HG02571 (cell line): ENCODE results near the gene DHRS1.

Source experiments
- ATAC-seq: cut with Tn5 transposase; IDR thresholded peaks from one replicate; pipeline ENCODE4 v1.9.1; 2021; ENCODE audit warnings: mild to moderate bottlenecking, moderate library complexity; ENCODE audit not compliant: unreplicated experiment

The DHRS1 gene

DNA sequence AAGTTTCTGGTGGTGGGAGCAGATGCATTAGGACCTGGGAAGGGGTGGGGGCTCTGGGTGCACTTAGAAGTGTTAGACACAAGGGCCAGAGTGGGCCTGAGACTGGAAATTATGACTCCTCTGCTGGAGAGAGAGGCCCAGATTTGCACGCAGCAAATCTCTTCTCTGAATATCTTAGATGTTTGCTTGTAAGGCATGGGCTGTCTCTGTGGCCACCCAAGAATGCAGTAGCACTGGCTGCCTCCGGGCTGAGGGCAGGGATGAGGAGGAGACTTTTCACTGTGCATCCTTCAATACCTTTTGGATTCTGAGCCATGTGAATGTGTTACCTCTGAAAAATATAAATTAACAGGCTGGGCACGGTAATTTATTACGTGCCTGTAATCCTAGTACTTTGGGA lies 14.2 kb downstream of the DHRS1 start:
- no peak for ATAC-seq

DNA sequence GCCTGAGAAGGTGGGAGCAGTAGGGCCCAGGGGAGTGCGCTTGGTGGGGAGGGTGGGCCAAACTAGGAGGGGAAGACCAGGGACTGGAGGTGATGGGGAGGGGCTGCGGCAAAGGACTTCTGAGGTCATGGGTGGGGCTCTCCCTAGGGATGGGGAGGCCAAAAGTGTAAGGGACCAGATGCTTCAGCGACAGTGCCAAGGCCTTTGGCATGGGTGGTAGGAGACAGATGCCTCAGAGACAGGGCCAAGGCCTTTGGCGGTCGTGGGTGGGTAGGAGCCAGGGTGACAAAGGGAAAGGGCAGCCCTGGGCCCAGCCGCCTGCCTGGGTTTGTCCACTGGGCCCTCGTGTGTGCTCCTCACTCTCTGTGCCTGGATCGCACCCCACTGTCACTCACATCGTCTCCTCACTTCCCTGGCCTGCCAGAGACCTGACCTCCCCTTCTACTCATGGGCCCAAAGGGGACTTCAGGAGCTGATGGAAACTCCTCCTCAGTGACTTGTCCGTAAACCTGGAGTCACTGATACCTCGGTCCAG lies 15.0 kb downstream of the DHRS1 start:
- ATAC-seq = no peak

DNA sequence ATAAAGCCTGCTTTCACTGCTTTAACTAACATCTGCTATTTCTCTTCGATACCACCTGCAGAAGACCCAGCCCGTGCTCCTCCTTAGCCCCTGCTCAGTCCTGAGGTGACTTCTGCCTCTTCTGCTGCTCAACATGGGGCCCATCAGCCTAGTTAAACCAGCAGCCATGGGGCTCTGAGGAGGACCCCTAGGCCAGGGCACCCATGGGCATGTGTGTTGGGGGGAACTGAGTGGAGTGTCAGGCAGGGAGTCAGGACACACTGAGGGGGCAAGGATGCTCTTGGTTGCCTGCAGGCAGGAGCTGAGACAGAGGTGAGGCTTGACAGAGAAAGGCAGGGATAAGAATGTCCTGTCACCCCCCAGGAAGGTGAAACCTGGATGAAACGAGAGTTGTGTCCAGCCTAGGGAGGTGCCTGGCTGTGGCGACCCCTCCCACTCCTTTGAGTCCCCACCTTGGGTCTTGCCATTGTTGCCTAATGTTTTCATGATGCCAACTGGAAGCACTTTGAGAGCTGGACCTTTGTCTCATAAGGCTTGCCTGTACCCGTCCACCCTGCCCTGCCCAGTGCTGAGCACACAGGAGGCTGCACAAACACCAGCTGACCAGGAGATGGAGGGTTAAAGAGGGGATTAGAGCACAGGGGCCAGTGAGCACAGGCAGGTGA lies 15.7 kb downstream of the DHRS1 start:
- no peak for ATAC-seq

DNA sequence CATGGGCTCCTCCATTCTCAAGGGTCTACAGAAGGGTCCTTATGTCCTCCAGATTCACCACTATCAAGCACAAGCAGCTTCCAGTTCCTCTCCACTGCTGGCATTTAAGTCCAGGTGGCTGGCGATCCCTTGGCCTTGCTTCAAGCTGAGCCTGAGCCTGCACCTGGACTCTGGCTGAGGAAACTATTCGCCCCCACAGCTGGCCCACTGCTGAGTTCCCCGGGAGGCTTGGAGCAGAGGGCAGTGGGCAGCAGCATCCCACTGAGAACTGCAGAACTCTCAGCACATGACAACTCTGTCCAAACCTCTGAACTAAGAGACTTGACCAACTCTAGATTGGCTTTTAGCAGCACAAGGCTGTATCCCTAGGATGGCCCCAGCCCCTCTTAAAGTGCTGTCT lies 16.8 kb downstream of the DHRS1 start:
- ATAC-seq = no peak

DNA sequence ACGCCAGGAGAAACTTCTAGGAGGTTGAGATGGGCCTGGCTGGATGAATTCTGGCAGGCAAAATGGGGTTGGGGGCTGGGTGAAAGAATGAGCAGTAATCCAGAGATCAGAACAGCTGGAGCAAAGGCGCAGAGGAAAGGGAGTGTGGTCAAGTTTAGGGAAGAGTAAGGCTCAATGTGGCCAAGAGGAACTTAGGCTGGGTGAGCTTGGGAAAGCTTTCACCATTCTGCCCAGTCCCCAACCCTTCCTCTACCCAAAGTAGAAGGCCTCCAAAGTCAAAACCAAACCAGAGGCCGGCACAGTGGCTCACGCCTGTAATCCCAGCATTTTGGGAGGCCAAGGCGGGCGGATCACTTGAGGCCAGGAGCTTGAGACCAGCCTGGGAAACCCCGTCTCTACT lies 17.9 kb downstream of the DHRS1 start:
- ATAC-seq = no peak

DNA sequence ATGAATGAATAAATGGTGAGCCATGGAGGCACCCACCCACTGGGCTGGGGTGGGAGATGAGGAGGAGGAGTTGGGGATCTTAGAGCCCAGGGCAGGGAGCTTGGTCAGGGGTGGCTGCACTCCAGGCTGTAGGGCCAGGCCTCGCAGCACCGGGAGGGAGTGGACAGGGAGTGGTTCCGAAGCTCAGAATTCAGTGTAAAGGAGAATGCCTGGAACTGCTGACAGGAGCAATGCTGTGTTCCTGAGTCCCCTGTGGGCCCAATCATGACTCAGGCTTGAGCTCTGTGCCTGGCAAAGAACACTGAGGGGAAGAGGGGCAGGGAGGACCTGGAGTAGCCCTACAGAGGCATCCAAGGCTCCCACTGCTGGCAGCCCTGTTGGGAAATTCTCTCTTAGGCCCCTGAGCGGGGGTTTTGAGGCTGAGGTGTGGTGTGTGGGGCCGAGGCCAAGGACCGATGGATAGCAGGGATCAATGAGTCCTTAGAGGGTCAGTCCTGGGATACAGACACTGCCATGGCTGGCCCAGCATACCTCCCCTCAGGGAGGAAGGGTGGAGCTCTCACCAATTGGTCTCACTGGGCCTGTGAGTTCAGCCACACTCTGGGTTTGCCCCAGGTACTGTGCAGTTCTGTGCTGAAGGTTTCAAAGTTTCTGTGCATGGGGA lies 18.7 kb downstream of the DHRS1 start:
- ATAC-seq = no peak

DNA sequence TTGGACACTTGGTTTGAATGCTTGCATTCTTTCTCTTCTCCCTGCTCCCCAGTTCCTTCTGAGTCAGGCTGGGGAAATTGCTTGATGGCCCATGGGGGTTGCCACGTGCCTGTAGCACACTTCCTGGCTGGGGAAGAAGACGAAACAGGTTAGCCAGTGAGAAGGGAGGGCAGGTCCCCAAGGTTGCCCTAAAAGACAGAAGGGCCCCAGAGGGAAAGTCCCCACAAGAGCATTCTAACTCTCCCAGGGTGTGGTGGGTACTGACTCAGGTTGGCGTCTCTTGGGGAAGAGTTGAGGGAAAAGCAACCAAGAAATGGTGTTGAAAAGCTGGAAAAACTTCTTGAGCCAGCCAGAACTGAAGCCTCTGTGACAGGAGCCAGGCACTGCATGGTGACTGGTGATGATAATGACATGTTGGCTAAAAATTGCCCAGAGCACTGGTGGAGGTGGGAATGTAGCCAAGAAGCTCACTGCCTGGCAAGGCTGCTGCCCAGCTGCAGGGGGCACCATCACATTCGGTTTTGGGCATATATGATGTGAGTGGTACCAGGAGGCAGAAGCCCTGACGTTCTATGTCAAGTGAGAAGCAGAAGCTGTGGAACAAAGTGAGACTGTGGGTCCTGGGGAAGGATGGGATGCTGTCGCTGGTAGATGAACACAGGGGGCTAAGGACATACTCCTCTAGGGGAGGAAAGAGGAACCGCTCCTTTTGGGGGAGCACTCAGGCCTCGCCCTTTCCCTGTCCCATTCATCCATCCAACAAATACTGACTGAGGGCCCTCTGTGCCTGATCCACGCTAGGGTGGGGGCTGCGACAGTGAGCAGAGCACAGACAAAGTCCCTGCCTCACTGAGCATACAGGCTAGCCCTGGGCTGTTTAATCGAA lies 20.0 kb downstream of the DHRS1 start:
- ATAC-seq = peak; percentile 68

DNA sequence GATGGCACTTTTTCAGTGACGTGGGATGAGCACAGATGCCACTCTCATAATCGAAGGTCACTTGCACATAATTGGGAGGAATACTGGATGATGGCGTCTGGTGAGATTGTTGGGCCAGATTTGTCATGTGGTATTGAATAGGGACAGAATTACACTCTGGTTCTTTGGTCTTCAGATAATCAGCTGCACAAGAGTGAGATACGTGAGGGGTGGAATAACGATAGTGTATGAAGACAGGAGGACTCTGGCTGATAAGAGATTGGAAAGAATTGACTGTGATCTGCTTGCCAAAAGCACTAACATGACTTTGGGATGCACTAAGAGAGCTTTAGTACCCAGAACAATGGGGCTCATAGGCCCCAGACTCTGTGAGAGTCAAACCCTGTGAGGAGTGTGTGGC lies 21.2 kb downstream of the DHRS1 start:
- ATAC-seq = no peak

DNA sequence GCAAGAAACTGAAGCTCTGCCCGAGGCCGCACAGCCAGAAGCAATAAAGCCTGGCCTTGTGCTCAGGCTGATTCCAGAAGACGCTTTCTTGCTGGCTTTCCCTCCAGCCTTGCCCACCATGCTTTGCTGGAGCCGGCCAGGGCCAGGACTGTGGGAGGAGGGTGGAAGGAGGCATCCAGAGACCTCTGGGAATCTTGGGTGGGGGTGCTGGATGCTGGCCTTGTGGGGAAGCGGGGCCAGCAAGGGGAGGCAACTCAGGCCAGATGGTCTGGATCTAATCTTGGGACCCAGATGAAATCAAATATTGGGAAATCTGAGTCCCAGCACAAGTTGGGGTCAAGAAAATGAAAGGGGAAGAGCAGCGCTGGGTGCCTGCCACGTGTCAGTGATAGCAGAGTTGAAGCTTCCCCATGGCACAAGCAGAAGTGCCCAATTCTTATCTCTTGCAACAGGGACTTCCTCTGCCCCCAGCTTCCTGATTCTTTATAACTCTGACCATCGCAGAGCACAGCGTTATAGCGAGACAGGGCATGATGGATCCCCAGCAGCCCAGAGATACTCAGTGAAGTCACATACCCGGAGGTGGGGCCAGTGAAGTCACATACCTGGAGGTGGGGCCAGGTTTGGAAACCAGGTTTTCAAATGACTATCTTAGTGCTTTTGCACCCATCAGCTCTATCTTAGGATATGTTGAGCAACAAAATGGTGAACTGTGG lies 21.8 kb downstream of the DHRS1 start:
- ATAC-seq = no peak

DNA sequence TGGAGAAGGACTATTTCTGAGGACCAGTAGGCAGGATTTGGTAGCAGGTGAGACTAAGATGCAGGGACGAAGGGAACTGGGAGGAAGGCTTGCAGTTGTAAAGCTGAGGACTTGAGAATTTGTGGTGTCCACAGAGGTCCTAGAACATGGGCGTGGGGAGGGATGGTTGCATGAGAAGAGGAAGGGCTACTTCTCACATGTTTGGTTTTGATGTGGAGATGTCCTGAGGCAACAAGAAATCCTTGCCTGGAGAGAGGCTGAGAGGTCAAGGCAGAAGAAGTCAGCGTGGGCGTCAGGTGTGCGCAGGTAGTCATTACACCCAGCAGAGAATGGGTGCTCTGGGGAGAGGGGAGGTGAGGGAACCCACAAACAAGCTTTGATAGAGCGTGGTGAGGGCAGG lies 22.5 kb downstream of the DHRS1 start:
- ATAC-seq = no peak

DNA sequence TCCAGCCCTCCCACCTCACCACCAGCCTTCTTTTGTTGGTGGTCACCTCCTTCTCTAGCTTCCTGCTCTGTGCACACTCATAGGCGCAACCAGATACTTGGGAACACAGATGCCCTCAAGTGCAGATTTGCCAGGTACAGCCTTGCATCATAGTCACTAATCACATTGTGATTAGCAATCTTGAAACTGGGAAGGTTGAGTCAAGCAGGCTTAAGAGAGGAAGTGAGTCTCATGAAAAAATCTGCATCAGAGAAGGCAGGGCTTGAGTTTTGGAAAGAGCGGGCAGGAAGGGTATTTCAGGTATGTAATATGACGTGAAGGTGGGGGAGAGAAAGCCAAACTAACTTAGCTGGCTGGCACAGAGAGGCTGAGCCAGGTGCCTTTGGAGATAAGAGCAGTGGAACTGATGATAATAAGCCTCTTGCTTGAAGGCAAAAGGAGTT lies 25.5 kb downstream of the DHRS1 start:
- peak; percentile 37 for ATAC-seq

DNA sequence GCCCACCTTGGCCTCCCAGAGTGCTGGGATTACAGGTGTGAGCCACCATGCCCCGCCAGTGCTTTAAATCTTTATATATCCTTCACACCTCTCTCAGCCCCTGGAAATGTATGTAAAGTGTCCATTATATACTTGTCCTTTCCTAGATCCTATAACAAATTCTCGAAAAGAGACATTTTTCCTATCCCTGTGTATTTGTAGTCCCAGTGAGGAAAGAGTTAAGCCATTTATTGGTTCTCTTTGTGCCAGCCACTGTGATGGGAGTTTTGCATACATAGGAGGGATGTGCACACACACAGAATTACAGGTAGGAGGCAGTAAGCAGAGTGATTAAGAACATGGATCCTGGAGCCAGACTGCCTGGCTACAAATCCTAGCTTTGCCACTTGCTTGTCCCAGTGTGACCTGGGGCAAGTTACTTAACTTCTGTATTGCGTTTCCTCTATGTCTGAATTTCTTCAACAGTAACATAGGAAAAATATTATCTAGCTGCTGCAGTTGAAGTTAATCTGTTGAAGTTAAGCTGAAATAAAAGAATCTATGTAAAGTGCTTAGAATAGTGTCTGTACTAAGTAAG lies 26.1 kb downstream of the DHRS1 start:
- no peak for ATAC-seq

DNA sequence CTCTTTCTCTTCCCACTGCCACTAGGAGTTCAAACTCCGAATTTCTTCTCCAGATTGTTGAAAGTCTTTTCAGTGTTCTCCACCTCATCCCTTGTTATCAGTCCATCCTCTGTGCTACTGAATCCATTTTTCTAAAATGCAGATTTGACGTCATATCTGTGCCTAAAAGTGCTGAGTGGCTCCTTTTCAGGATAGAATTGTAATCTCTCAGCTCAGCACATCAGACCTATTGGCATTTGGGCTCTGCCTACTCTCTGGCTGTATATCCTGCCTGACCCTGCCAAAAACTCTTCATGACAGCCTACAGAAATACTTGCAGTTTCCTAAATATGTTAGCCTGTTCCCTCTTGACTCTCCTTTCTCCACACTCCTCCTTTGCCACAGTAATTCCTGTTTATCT lies 27.1 kb downstream of the DHRS1 start:
- no peak for ATAC-seq

DNA sequence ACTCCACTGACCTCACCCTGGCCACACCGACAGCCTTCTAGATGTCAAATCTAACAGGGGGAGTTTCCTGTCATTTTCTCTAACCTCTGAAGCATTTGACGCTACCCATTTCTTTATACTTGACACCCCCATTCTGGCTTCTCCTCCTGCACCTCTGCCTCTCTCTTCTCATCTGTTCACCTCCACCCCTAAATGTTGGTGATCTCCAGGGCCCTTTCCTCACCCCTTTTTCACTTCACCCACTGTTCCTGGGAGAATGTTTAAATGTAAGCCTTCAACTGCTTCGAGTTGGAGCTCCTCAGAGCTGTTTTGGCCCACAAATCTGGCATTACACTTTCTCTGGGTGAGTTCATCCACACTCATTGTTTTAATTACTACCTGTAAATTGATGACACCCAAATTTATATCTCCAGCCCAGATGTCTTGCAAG lies 27.7 kb downstream of the DHRS1 start:
- no peak for ATAC-seq

DNA sequence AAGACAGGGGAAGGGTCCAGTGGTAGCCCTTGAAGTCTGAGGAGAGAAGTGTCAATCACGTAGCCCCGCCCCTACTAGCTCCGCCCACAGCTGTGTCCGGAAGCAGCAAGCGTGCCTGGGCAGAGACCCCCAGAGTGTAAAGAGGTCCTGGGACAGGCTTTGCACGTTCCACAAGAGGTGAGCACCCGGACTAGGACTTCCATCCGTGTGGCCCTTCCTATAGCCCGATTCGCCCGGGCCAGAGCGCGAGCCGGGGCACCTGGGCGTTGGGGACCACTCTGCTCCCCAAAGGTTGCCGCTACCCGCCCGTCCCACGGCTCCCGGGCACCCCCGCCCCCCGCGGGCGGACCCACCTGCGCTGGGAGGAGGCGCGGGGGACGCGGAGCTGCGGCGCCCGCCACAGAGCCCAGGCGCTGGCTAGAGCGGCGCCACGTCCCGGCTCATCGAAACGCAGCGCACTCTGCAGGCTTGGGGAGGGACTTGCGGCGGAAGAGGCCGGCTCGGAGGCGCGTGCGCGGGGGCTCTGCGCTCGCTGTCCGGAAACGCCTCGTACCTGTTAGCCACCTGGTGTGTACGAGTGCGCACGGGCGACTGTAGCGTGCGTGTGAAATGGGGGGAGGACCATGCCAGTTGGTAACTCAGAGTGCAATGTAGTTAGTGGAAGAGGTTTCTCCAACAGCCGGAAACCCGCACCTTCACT lies 28.3 kb downstream of the DHRS1 start, which contains the start of gene RABGGTA:
RABGGTA (minus strand) TSS at position 464 of the 700 bp plus-strand sequence. CDS start 482 bp downstream, outside the sequence.
- ATAC-seq = peak; percentile 84

DNA sequence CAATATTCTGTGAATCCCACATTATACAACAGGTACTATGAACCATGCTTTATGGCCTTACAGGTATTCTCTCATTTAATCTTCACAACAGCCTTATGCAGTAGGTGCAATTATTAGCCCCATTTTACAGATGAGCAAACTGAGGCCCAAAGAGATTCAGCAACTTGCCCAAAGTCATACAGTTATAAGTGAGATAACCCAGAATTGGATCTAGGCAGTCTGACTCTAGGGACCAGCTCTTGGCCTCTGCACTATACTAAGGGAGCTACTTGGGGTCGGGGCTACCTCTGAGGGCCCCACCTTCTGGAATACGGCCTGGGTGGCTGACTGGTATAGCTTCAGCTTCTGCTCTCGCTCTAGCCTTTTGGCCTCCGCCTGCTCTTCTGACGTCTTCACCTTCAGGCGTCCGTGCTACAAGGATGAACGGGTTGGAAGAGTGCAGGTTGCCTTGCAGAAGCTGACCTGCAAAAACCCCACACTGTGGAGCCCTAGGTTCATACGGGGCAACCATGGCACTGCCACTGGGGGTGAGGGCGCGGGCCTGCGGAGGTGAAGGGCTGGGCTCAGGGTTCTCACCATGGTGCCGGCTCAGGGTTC lies 28.9 kb downstream of the DHRS1 start:
- ATAC-seq = no peak

DNA sequence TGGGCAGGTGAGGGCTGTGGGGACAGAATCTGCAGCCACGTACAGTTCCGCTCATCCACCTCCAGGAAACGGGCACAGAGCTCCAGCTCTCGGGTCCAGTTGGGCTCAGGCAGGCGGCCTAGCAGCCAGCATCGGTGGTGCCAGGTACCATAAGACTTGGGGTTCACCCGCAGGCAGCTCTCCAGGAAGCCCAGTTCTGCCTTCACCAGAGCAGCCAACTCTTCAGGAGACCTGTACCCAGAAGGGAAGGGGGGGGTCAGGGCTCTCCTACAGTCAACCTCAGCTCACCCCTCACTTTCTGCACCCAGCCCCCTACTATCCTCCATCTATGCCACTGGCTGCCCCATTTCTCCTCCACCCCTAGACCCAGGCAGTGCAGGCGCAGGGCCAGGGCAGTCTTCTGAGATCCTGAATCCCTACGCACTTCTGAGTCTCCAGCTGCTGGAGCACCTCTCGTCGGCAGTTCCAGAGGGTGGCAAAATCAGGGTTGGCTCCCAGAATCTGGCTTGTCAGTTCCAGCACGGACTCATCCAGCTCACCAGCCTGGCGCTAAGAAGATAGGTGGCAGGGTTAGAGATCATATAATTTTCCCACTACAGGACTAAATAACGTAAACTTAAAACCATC lies 29.6 kb downstream of the DHRS1 start:
- no peak for ATAC-seq

DNA sequence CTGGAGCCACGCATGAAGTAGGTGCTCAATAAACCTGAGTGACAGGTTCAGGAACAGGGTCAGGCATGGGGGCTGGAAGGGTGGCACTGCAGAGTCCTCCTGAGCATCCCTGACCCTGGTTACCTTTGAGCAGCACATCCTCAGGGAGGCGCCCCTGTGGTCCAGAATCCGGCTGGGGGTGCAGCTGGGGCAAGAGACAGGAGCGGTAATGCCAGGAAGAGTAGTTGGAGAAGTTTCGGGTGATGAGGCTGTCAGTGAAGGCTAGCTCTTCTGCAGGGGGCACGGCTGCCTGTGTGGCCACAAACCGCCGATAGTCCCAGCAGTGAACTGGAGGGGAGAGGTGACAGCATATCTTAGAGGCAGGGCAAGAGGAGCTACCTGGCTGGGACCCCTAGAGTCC lies 30.2 kb downstream of the DHRS1 start:
- no peak for ATAC-seq

DNA sequence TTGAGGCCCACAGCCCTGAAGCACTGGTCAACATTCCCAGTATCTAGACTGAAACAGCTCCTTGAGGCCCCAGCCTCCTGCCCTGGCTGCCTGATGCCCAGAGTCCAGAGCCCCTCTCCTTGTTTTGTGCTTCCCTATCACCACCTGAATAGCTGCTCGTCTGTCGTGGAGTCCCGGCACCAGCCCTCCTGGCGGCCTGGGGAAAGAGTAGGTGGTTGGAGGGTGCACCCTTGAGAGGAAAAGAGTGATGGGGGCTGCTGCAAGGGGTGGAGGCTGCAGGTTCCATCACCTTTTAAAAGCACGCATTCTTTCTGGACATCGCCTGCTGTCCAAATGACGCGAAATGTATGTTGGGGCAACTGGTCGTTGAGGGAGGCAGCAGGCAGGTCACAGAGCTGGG lies 31.4 kb downstream of the DHRS1 start:
- no peak for ATAC-seq
